Activated CD8-positive, alpha-beta memory T cell treated with anti-CD3 and anti-CD28 coated beads, Interleukin-2, amount 50 U/mL, for 1 hour (primary cell): ENCODE data around the gene CSRP1.

Source experiments
- DNase-seq: peaks from one replicate; pipeline ENCODE4 v3.0.0-alpha.2; 2020; ENCODE audit errors: extremely low read depth

The CSRP1 gene

GRCh38 chr1:201513498-201514243, 6.7 kb upstream of the CSRP1 start:
- no peak for DNase-seq

- no peak for DNase-seq
These were observed 5.1 kb upstream of the CSRP1 start for GRCh38 chr1:201511941-201512539.

DNA sequence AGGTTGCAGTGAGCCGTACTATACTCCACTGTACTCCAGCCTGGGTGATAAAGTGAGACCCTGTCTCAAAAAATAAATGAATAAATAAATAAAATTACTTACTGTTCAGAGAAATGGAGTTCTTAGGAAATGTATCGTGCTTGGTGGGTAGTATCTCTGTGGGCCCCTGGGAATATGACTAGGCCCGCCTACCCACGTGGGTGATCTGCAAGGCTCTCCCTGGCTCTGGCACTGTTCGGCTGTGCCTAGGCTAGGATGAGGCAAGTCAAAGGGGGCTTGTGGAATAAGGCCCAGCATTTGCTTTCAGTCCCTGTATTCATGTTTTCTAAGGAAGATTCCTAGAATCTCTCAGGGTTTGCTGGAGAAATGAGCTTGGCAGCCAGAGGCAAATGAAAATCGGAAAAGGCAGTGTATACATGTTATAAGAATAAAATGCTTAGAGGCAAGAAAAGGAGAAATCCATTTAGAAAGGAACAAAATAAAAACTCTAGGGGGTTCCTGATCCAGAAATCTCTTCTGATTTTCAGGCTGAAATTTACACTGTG, 4.5 kb upstream of the CSRP1 start:
- no peak for DNase-seq

- no peak for DNase-seq
These were observed 3.8 kb upstream of the CSRP1 start for GRCh38 chr1:201510734-201511133.

GRCh38 chr1:201509601-201510374, 2.9 kb upstream of the CSRP1 start:
- no peak for DNase-seq

DNA sequence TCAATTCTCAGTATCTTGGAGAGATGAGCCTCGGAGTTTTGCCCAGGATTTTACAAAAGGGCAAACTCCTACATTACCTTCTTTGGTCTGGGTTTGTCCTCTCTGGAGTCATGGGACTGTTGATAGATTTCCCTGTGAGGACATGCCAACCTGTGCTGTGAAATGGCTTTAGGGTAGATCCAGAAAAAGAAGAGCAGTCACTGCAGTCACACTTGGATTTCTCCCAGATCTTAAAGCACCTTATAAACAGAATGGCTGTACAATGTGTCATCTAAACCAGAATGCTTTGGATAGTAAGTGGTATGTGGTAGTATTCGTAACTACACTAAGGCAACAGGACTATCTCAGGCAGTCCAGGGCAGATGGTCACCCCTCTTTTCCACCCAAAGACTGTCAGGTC, 1.9 kb upstream of the CSRP1 start:
- DNase-seq = no peak

GRCh38 chr1:201507360-201507675, 395 bp upstream of the CSRP1 start:
- no peak for DNase-seq

DNA sequence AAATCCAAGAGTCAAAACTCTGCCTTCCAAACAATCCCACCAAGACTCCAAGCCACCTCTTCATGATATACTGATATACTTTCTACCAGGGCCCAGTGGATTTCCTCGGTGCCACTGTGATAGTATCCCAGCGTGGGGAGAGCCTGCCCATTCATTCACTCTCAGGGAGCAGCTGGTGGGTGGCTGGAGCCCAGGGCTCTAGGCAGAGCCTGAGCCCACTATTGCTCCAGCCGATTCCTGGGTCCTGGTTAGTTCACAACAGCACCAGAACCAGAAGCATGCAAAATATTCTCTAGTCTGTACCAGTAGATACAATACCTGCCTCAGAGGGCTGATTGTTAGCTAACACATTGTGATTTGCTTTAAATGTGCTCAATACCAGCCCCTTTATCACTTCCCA, 831 bp downstream of the CSRP1 start:
- no peak for DNase-seq

DNA sequence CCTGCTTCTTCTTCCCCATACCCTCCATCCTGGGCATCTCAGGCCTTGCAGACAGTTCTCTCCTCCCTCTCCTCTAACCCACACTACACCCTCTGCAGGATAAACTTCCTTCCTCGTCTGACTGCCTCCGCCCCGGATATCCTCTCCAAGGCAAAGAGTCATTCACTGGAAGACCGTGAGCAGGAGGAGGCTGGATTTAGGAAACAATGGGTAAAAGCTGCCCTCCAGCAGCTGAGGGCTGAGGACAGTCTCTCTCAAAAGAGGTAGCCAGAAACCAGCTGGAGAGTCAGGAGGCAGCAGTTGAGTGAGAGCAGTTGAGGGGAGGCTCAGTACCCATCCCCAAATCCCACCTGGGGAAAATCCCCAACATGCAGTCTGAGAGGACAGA, 1.4 kb downstream of the CSRP1 start:
- no peak for DNase-seq

GRCh38 chr1:201504799-201505502, 2.0 kb downstream of the CSRP1 start:
- no peak for DNase-seq

DNA sequence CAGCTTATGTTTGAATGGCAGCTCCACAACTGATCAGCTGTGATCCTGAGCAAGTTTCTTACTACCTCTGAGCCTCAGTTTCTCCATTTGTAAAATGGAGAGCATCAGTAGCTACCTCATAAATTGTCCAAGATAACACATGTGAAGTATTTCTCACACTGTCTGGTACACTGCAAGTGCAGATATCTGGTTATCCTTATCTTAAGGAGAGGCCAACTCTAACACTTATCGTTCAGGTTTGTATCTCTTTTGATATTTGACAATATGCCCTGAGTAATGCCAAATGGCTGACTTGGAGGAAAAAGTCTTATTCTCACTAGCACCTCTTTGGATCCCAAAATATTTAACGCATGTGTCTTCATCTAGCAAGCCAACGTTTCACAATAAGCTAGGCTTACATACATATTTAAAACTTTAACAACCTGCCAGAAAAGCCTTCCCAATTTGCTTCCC, 2.7 kb downstream of the CSRP1 start:
- no peak for DNase-seq

GRCh38 chr1:201503397-201504176, 3.3 kb downstream of the CSRP1 start:
- no peak for DNase-seq

- no peak for DNase-seq
These were observed 4.4 kb downstream of the CSRP1 start for GRCh38 chr1:201502511-201502857.

DNA sequence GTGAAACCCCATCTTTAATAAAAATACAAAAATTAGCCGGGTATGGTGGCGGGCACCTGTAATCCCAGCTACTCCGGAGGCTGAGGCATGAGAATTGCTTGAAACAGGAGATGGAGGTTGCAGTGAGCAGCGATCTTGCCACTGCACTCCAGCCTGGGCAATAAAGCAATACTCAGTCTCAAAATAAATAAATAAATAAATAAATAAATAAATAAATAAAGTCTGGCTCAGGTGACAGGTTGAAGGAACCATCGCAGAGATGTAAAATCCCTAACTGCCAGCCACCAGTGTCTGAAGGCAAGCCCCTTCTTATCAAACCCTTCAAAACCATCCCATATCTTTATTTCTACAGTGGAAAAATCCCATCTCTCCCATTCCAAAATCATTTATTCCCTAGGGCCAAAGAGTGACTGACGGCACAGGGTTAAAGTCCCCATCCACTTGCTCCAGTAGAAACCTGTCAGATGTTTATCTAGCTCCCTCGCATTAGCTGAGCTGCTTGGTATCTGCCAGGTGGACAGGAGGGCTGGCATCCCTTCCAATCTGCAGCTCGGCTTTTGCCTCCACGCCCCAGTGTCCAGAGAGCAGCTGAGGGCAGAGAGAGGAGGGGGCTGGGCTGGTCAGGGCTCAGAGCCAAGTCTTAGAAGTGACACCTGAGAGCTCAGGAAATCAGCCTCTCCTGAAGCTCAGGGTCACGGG, 5.0 kb downstream of the CSRP1 start:
- DNase-seq = no peak

DNA sequence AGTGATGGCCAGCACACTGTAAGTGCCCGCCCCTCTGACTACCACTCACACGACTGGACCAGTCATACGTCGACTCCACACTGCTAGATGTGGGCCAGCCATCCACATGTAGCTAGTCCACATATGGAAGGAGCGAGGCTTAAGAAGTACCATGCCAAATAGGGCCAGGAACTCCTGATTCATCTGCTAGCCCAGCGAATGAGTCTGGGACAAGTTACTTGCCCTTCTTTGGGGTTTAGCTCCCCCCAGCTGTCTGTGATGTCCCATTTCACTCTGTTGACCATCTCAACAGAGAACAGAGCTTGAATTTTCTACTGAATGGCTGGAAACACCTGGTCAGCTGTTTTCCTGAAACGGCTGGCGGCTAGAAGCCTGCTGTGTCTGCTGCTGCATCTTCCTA, 5.8 kb downstream of the CSRP1 start:
- DNase-seq = no peak

DNA sequence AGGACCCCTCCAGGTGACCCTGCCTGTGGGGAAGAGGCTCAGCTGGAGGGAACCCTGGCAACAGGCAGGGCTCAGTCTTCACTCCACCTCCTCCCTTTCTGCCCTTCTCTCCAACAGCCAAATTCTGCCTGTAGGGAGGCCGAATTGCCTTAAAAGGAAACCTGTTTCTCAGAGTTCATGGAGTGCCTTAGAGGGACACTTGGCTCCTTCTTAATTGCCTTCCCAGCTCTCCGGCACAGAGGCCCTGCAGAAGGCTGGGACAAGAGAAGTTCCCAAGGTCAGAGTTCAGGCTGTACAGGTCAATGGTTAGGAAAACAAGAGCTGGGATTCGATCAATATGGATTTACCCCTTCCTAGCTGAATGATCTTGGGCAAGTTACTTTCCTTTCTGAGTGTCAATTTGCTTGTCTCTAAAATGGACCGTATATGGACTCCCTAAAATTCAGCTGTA, 6.2 kb downstream of the CSRP1 start:
- DNase-seq = no peak

- DNase-seq = no peak
These were observed 6.9 kb downstream of the CSRP1 start for GRCh38 chr1:201499795-201500669.

- DNase-seq = no peak
These were observed 7.7 kb downstream of the CSRP1 start for GRCh38 chr1:201499191-201499590.

DNA sequence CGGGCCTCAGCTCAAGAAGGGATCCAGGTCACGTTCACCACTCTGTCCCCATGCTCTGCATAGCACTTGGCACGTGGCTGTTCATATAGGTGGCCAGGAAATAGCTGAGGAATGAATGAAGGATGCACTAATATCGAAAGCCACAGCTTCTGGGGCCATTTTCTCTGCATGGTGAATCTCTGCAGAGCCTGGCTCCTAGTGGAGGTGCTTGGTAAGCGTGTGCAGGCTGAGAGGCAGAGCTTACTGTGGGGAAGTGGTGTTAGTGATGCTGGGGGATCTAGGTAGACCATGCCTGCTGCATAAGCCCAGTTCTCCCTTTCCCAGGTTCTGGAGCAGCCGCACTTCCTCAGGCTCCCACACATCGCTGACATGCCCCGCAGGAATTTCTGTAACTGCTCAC, 8.3 kb downstream of the CSRP1 start:
- no peak for DNase-seq
